Peyer's patch (tissue), 4 donors: ENCODE data around the gene ADAM12.

Experiments
- POLR2A ChIP-seq, 2 donors: fragments of 450-650 bp; IDR thresholded peaks; one replicate each; pipeline ENCODE4 v1.5.1; 2017; ENCODE audit warnings: antibody characterized with exemption in 2 of 2, mild to moderate bottlenecking in 2 of 2, moderate library complexity in 2 of 2
- TF ChIP-seq, protein P1 (sequence below), 6 experiments: fragments of 450-650 bp in 4 of 6; fragments of 200-600 bp in 2 of 6; sonication (generic) in 1 of 6; IDR thresholded peaks; one replicate each; pipeline ENCODE4 v1.5.1; 2017 to 2019; ENCODE audit warnings: antibody characterized with exemption in 6 of 6, mild to moderate bottlenecking in 3 of 6, moderate library complexity in 1 of 6

DNA sequence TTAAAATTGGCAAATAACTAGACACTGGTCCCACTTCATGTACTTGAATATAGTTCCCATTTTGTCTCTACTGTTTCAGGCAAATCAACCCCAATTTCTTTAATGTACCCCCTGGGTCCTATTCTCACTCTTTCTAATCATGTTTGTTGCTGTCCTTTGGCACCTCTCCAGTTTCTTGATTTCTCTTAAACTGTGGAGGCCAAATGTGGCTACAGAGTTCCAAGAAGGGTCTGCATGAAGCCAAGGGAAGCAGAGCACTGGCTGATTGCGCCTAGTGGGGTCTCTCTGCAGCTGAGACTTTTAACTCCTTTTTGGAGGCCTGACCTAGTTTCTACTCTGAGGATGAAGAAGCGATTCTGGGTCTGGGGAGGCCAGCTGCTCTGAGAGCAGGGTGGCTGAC is 6.7 kb upstream of the ADAM12 start:
- TF ChIP-seq, protein P1, sequence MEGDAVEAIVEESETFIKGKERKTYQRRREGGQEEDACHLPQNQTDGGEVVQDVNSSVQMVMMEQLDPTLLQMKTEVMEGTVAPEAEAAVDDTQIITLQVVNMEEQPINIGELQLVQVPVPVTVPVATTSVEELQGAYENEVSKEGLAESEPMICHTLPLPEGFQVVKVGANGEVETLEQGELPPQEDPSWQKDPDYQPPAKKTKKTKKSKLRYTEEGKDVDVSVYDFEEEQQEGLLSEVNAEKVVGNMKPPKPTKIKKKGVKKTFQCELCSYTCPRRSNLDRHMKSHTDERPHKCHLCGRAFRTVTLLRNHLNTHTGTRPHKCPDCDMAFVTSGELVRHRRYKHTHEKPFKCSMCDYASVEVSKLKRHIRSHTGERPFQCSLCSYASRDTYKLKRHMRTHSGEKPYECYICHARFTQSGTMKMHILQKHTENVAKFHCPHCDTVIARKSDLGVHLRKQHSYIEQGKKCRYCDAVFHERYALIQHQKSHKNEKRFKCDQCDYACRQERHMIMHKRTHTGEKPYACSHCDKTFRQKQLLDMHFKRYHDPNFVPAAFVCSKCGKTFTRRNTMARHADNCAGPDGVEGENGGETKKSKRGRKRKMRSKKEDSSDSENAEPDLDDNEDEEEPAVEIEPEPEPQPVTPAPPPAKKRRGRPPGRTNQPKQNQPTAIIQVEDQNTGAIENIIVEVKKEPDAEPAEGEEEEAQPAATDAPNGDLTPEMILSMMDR (IDR thresholded peaks at IDR 0.05): no peak
- TF ChIP-seq POLR2A (IDR thresholded peaks at IDR 0.05): no peak
